Pericardium fibroblast (primary cell): Measurements from ENCODE around the gene WNK2. TPM values are rescaled to one million over a fixed set of nuclear protein-coding genes. Genes with fewer than 3 reads are reported as not detected.

Experiments used
- total RNA-seq: library from RNA; depleted of rRNA; stranded (reverse); fragments of >200 nt; gene quantifications from 2 replicates; pipeline ENCODE4 v1.2.3, GENCODE V29; 2015

WNK2 gene
- total RNA-seq: not detected in 2 replicates

GRCh38 chr9:93183663-93184431 is at the start of gene WNK2:
WNK2 (plus strand) TSS chr9:93184139; CDS start chr9:93184930, 791 bp downstream.

Other genes with a start within 250 kb of the WNK2 start
- not detected in 2 replicates for gene FGD3, start 236.6 kb upstream of the WNK2 start, total RNA-seq
- gene SUSD3, start 125.4 kb upstream of the WNK2 start, total RNA-seq: 3.7 and 8.6 TPM in 2 replicates
- 55.8 and 89.2 TPM in 2 replicates for gene CARD19, start 87.9 kb upstream of the WNK2 start, total RNA-seq
- 22.3 and 35.7 TPM in 2 replicates for gene NINJ1, start 49.9 kb upstream of the WNK2 start, total RNA-seq